Mesendoderm (in vitro differentiated cells): Measurements from ENCODE around the gene NT5DC1.

Experiments used
- DNase-seq: peaks from one replicate; pipeline ENCODE4 v3.0.0; 2013
- H2AK5ac ChIP-seq: 2 replicates; pipeline ENCODE4 v1.6.1; 2013; ENCODE audit warnings: low read length, inconsistent platforms
- H2BK120ac ChIP-seq: 2 replicates; pipeline ENCODE4 v1.6.1; 2013; ENCODE audit warnings: low read depth, mild to moderate bottlenecking, low read length, moderate library complexity, mixed read lengths
- H2BK15ac ChIP-seq: replicated peaks from 2 replicates; pipeline ENCODE4 v1.6.1; 2013; ENCODE audit warnings: low read depth, mild to moderate bottlenecking, moderate library complexity
- H2BK5ac ChIP-seq: 2 replicates; pipeline ENCODE4 v1.6.1; 2013; ENCODE audit warnings: low read length, inconsistent platforms
- H3K18ac ChIP-seq: 2 replicates; pipeline ENCODE4 v1.6.1; 2013; ENCODE audit warnings: mild to moderate bottlenecking, low read length, mixed read lengths
- H3K23ac ChIP-seq: one replicate; pipeline ENCODE4 v1.6.1; 2013; ENCODE audit warnings: low read length
- H3K27ac ChIP-seq: 2 replicates; pipeline ENCODE4 v1.5.1; 2013; ENCODE audit warnings: low read depth, mild to moderate bottlenecking, inconsistent platforms, low read length, moderate library complexity
- H3K27me3 ChIP-seq: 2 replicates; pipeline ENCODE4 v1.6.1; 2013; ENCODE audit warnings: low read length, control low read depth, mild to moderate bottlenecking, inconsistent platforms; ENCODE audit not compliant: insufficient read depth, poor library complexity
- H3K36me3 ChIP-seq: 2 replicates; pipeline ENCODE4 v1.6.1; 2013; ENCODE audit warnings: low read length, inconsistent platforms; ENCODE audit not compliant: control insufficient read depth, insufficient read depth
- H3K4ac ChIP-seq: one replicate; pipeline ENCODE4 v1.6.1; 2013; ENCODE audit warnings: low read depth, mild to moderate bottlenecking, low read length, moderate library complexity
- H3K4me1 ChIP-seq: 2 replicates; pipeline ENCODE4 v1.6.1; 2013; ENCODE audit warnings: low read depth, low read length, inconsistent platforms; ENCODE audit not compliant: control insufficient read depth
- H3K4me2 ChIP-seq: 2 replicates; pipeline ENCODE4 v1.6.1; 2013; ENCODE audit warnings: low read length
- H3K4me3 ChIP-seq: 2 replicates; pipeline ENCODE4 v1.5.1; 2013; ENCODE audit warnings: mild to moderate bottlenecking, low read length
- H3K56ac ChIP-seq: one replicate; pipeline ENCODE4 v1.6.1; 2013; ENCODE audit warnings: low read length
- H3K79me1 ChIP-seq: 2 replicates; pipeline ENCODE4 v1.6.1; 2013; ENCODE audit warnings: low read length, inconsistent platforms
- H3K79me2 ChIP-seq: 2 replicates; pipeline ENCODE4 v1.6.1; 2013; ENCODE audit warnings: mild to moderate bottlenecking, low read length; ENCODE audit not compliant: control insufficient read depth, insufficient read depth
- H3K9ac ChIP-seq: 2 replicates; pipeline ENCODE4 v1.6.1; 2013; ENCODE audit warnings: low read length, inconsistent platforms
- H4K5ac ChIP-seq: one replicate; pipeline ENCODE4 v1.6.1; 2013; ENCODE audit warnings: low read length
- H4K8ac ChIP-seq: one replicate; pipeline ENCODE4 v1.6.1; 2013; ENCODE audit warnings: low read depth, mild to moderate bottlenecking, control low read depth, low read length, moderate library complexity
- WGBS: extraction: QIAGEN DNeasy Blood & Tissue Kit; methylation state at CpG from one replicate; pipeline ENCODE4 v1.1.7; 2013; ENCODE audit warnings: low lambda C conversion rate, missing lambda C conversion rate; ENCODE audit not compliant: insufficient coverage; ENCODE audit errors: extremely low coverage; 5-methylcytosine and 5-hydroxymethylcytosine counted together

NT5DC1 gene

GRCh38 chr6:116268589-116269293, 168.1 kb downstream of the NT5DC1 start:
- no peaks in the 10 kb centered on the region for H3K79me2 ChIP-seq
- DNase-seq: peak; percentile 85
- no CpG with 5 or more reads among the region's 3 CpGs for WGBS

GRCh38 chr6:116271149-116271708, 170.6 kb downstream of the NT5DC1 start:
- Histone ChIP-seq H3K4me2 (no peak overlapping the region), H4K5ac (no peak overlapping the region), H3K79me2 (peaks cover 1% of the 10 kb centered on the region), H2BK15ac (no peak overlapping the region), H3K36me3 (peaks cover 1% of the 10 kb centered on the region), H3K4me1 (no peaks in the 10 kb centered on the region), H3K23ac (no peak overlapping the region), H3K79me1 (no peaks in the 10 kb centered on the region), H3K18ac (no peak overlapping the region), H3K27ac (no peak overlapping the region), H3K27me3 (no peaks in the 10 kb centered on the region), H2AK5ac (no peak overlapping the region), H3K56ac (peak overlapping the region; percentile 13), H2BK5ac (no peak overlapping the region), H3K9ac (no peak overlapping the region), H3K4ac (no peak overlapping the region), H4K8ac (no peak overlapping the region), H2BK120ac (no peak overlapping the region), H3K4me3 (no peak overlapping the region)
- no CpG with 5 or more reads among the region's 2 CpGs for WGBS
- peak; percentile 6 for DNase-seq

More at GRCh38 chr6:116268589-116269293, 168.1 kb downstream of the NT5DC1 start:
- no peaks in the 10 kb centered on the region for H3K79me1 ChIP-seq
- H3K56ac ChIP-seq: no peak overlapping the region
- no peak overlapping the region for H2BK15ac ChIP-seq
- H2BK120ac ChIP-seq: no peak overlapping the region
- no peak overlapping the region for H3K9ac ChIP-seq
- H3K27ac ChIP-seq: no peak overlapping the region
- no peaks in the 10 kb centered on the region for H3K4me1 ChIP-seq
- H3K18ac ChIP-seq: no peak overlapping the region
- no peak overlapping the region for H3K4me3 ChIP-seq
- H2AK5ac ChIP-seq: no peak overlapping the region
- H3K27me3 ChIP-seq: no peaks in the 10 kb centered on the region
- no peak overlapping the region for H4K8ac ChIP-seq
- no peak overlapping the region for H3K23ac ChIP-seq
- H2BK5ac ChIP-seq: no peak overlapping the region
- H3K4me2 ChIP-seq: no peak overlapping the region
- H3K4ac ChIP-seq: no peak overlapping the region
- no peak overlapping the region for H4K5ac ChIP-seq
- H3K36me3 ChIP-seq: peaks cover 1% of the 10 kb centered on the region

GRCh38 chr6:116277124-116277523, 176.5 kb downstream of the NT5DC1 start:
- no CpG with 5 or more reads among the region's 3 CpGs for WGBS
- Histone ChIP-seq H2BK120ac (no peak overlapping the region), H3K4me2 (peak overlapping the region; percentile 84), H3K56ac (peak overlapping the region; percentile 77), H3K4me3 (peak overlapping the region; percentile 44), H3K27ac (no peak overlapping the region), H3K23ac (no peak overlapping the region), H4K5ac (no peak overlapping the region), H3K27me3 (no peaks in the 10 kb centered on the region), H4K8ac (no peak overlapping the region), H3K4me1 (peaks cover 4% of the 10 kb centered on the region), H3K18ac (no peak overlapping the region), H2AK5ac (no peak overlapping the region), H3K79me2 (peaks cover 24% of the 10 kb centered on the region), H2BK15ac (no peak overlapping the region), H2BK5ac (no peak overlapping the region), H3K79me1 (peaks cover 8% of the 10 kb centered on the region), H3K36me3 (no peaks in the 10 kb centered on the region), H3K9ac (peak overlapping the region; percentile 67), H3K4ac (no peak overlapping the region)
- DNase-seq: peak; percentile 8

GRCh38 chr6:116278481-116278829, 177.8 kb downstream of the NT5DC1 start:
- peaks cover 4% of the 10 kb centered on the region for H3K4me1 ChIP-seq
- no peak overlapping the region for H3K23ac ChIP-seq
- WGBS: no CpG with 5 or more reads among the region's 11 CpGs
- H3K79me1 ChIP-seq: peaks cover 8% of the 10 kb centered on the region
- H2AK5ac ChIP-seq: no peak overlapping the region
- no peak overlapping the region for H3K27ac ChIP-seq
- no peak for DNase-seq
- peak overlapping the region; percentile 58 for H3K4me3 ChIP-seq
- H4K5ac ChIP-seq: no peak overlapping the region
- H3K4me2 ChIP-seq: peak overlapping the region; percentile 81
- H4K8ac ChIP-seq: no peak overlapping the region
- H2BK5ac ChIP-seq: no peak overlapping the region
- no peaks in the 10 kb centered on the region for H3K27me3 ChIP-seq
- H3K18ac ChIP-seq: no peak overlapping the region
- H2BK15ac ChIP-seq: no peak overlapping the region
- no peak overlapping the region for H2BK120ac ChIP-seq
- peak overlapping the region; percentile 97 for H3K56ac ChIP-seq
- peak overlapping the region; percentile 82 for H3K9ac ChIP-seq
- H3K36me3 ChIP-seq: no peaks in the 10 kb centered on the region
- peaks cover 24% of the 10 kb centered on the region for H3K79me2 ChIP-seq
- no peak overlapping the region for H3K4ac ChIP-seq

GRCh38 chr6:116278854-116279231, 178.2 kb downstream of the NT5DC1 start:
- Histone ChIP-seq H3K27ac (peak overlapping the region; percentile 40), H3K18ac (no peak overlapping the region), H3K79me1 (peaks cover 8% of the 10 kb centered on the region), H3K9ac (peak overlapping the region; percentile 82), H3K56ac (peak overlapping the region; percentile 97), H3K4me3 (peak overlapping the region; percentile 58), H2BK15ac (no peak overlapping the region), H3K4me2 (peak overlapping the region; percentile 81), H3K36me3 (no peaks in the 10 kb centered on the region), H3K27me3 (no peaks in the 10 kb centered on the region), H4K5ac (no peak overlapping the region), H3K4me1 (peaks cover 4% of the 10 kb centered on the region), H3K79me2 (peaks cover 24% of the 10 kb centered on the region), H2BK120ac (no peak overlapping the region), H3K4ac (no peak overlapping the region), H2BK5ac (no peak overlapping the region), H2AK5ac (no peak overlapping the region), H3K23ac (no peak overlapping the region), H4K8ac (no peak overlapping the region)
- DNase-seq: no peak
- WGBS: no CpG with 5 or more reads among the region's 12 CpGs
